ENCODE data around the gene DHRS7B.

Gene DHRS7B

GRCh38 chr17:21149621-21150020, 22.9 kb downstream of the DHRS7B start:
- DNase-seq (ENCODE audit: low spot score) (no peak), ATAC-seq (ENCODE audit: low read depth) (no peak)
- no peak overlapping the region for H3K27ac ChIP-seq (ENCODE audit: poor library complexity, severe bottlenecking)
- H3K4me3 ChIP-seq (ENCODE audit: severe bottlenecking) = no peak overlapping the region
- peaks cover 4% of the 10 kb centered on the region for H3K36me3 ChIP-seq (ENCODE audit: low read depth)
- no peaks in the 10 kb centered on the region for H3K4me1 ChIP-seq (ENCODE audit: insufficient read depth, poor library complexity, severe bottlenecking)
- no peak for TF ChIP-seq CTCF (IDR thresholded peaks at IDR 0.05; ENCODE audit: poor library complexity, severe bottlenecking)
- no peaks in the 10 kb centered on the region for H3K27me3 ChIP-seq (ENCODE audit: insufficient read depth, poor library complexity, severe bottlenecking)
- H3K9me3 ChIP-seq (ENCODE audit: severe bottlenecking) = no peaks in the 10 kb centered on the region

GRCh38 chr17:21152731-21153130, 26.0 kb downstream of the DHRS7B start:
- no peaks in the 10 kb centered on the region for H3K27me3 ChIP-seq (ENCODE audit: insufficient read depth, poor library complexity, severe bottlenecking)
- no peak overlapping the region for H3K4me3 ChIP-seq (ENCODE audit: severe bottlenecking)
- DNase-seq (ENCODE audit: low spot score) = no peak
- H3K9me3 ChIP-seq (ENCODE audit: severe bottlenecking) = no peaks in the 10 kb centered on the region
- H3K27ac ChIP-seq (ENCODE audit: poor library complexity, severe bottlenecking) = no peak overlapping the region
- no peaks in the 10 kb centered on the region for H3K4me1 ChIP-seq (ENCODE audit: insufficient read depth, poor library complexity, severe bottlenecking)
- no peak for TF ChIP-seq CTCF (IDR thresholded peaks at IDR 0.05; ENCODE audit: poor library complexity, severe bottlenecking)
- no peaks in the 10 kb centered on the region for H3K36me3 ChIP-seq (ENCODE audit: low read depth)
- ATAC-seq (ENCODE audit: low read depth) = no peak

GRCh38 chr17:21157586-21158370, 31.0 kb downstream of the DHRS7B start:
- H3K27ac ChIP-seq (ENCODE audit: poor library complexity, severe bottlenecking) = no peak overlapping the region
- TF ChIP-seq CTCF (IDR thresholded peaks at IDR 0.05; ENCODE audit: poor library complexity, severe bottlenecking) = no peak
- no peaks in the 10 kb centered on the region for H3K9me3 ChIP-seq (ENCODE audit: severe bottlenecking)
- no peak for ATAC-seq (ENCODE audit: low read depth)
- no peak for DNase-seq (ENCODE audit: low spot score)
- H3K27me3 ChIP-seq (ENCODE audit: insufficient read depth, poor library complexity, severe bottlenecking) = no peaks in the 10 kb centered on the region
- H3K36me3 ChIP-seq (ENCODE audit: low read depth) = no peaks in the 10 kb centered on the region
- no peak overlapping the region for H3K4me3 ChIP-seq (ENCODE audit: severe bottlenecking)
- no peaks in the 10 kb centered on the region for H3K4me1 ChIP-seq (ENCODE audit: insufficient read depth, poor library complexity, severe bottlenecking)

GRCh38 chr17:21160401-21160800, 33.6 kb downstream of the DHRS7B start:
- no peak for TF ChIP-seq CTCF (IDR thresholded peaks at IDR 0.05; ENCODE audit: poor library complexity, severe bottlenecking)
- H3K4me1 ChIP-seq (ENCODE audit: insufficient read depth, poor library complexity, severe bottlenecking) = no peaks in the 10 kb centered on the region
- DNase-seq (ENCODE audit: low spot score) (no peak), ATAC-seq (ENCODE audit: low read depth) (no peak)
- H3K27me3 ChIP-seq (ENCODE audit: insufficient read depth, poor library complexity, severe bottlenecking) = no peaks in the 10 kb centered on the region
- no peaks in the 10 kb centered on the region for H3K36me3 ChIP-seq (ENCODE audit: low read depth)
- no peaks in the 10 kb centered on the region for H3K9me3 ChIP-seq (ENCODE audit: severe bottlenecking)
- no peak overlapping the region for H3K4me3 ChIP-seq (ENCODE audit: severe bottlenecking)
- H3K27ac ChIP-seq (ENCODE audit: poor library complexity, severe bottlenecking) = no peak overlapping the region

Measured in RWPE2 (cell line).